HG03066 (cell line): ENCODE results near the gene APBB2.
"Not testable (repeated sequence)": the region's sequence is repeated elsewhere in the genome, so short reads cannot be mapped to it uniquely, and the experiment has no call there.

Experiments
- ATAC-seq: cut with Tn5 transposase; IDR thresholded peaks from one replicate; pipeline ENCODE4 v1.9.1; 2021; ENCODE audit warnings: low read depth; ENCODE audit not compliant: unreplicated experiment

APBB2 gene

GRCh38 chr4:41160012-41160789, 54.1 kb downstream of the APBB2 start:
- no peak for ATAC-seq

GRCh38 chr4:41158756-41159155, 55.6 kb downstream of the APBB2 start:
- ATAC-seq, result no peak

DNA sequence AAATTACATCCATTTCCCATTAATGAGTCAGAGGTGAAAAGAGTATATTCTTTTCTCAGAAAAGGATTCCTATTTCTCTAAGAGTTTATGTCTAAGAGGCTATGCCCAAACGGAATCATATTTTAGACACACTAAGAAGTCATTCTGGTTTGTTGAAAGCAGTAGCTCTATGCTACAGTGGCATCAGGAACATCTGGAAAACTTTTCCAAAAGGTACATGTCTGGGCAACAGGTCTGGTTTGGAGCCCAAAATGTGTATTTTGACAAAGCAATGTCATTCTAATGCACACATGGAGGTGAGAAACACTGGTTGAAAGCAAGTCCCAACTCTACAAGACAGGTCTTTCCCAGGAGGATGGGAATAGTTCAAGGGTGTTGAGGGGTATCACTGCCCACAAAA, 56.1 kb downstream of the APBB2 start:
- no peak for ATAC-seq

GRCh38 chr4:41157009-41157408, 57.3 kb downstream of the APBB2 start:
- ATAC-seq, result no peak

GRCh38 chr4:41156574-41156973, 57.8 kb downstream of the APBB2 start:
- no peak for ATAC-seq

DNA sequence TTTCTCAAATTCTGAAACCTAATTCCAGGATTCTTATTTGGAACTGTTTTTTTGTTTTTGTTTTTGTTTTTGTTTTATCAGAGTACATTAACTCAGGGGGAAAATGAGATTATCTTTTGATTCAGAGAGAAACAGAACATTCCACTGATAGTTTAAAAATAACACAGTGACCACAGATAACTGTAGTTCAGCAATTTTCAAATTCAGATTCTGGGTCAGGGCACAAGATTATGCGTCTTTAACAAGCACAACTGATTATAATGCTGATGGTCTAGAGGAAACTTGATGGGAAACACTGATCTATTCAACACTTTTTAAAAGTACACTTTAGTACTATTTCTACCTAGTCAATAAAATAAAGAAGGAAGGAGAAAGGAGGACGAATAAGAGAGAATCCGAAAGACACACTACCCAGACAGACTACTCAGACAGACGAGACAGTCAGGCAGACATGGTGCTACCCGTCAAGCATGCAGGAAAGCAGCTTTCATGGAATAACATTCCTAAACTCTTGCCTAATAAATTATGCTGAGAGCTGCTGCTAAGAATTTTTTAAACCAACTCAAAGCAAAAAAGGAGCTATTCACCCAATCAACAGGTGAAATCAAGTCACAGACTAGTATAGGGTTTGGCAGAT, 59.0 kb downstream of the APBB2 start:
- no peak for ATAC-seq

DNA sequence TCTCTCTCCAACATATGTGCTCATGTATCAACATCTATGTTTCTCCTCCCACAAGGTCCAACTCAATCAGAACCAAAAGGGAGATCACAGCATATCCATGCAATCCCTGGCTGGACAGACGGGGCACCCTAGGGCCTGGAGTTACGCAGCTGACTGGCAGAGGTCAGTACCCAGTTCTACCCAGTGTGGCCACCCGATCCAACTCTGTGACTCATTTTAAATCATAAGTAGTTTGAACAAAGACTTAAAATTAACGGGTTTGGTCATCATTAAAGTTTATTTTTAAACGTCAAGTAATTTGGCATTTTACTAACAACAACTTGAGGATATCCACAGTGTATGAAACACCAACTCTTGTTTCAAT, 59.5 kb downstream of the APBB2 start:
- ATAC-seq, result no peak

- ATAC-seq, result no peak
These were observed 60.1 kb downstream of the APBB2 start for GRCh38 chr4:41154010-41154813.

DNA sequence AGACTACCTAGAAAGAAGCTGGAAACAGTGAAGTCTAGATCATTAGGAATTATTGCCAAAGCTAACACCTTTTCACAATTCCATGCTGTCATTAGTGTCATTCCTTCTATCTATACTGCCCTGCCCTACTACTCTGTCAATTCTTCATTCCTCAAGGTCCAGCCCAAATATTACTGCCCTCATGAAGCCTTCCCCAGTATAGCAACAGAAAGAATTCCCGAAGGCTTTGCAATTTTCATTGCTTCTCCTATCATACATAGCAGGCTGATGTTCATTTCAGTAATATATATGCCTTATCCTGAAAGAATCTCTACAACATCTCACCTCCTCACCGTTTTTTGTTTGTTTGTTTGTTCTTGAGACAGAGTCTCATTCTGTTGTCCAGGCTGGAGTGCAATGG, 63.9 kb downstream of the APBB2 start:
- ATAC-seq, result no peak

GRCh38 chr4:41149568-41149967, 64.8 kb downstream of the APBB2 start:
- ATAC-seq, result not testable (repeated sequence)

GRCh38 chr4:41148931-41149330, 65.4 kb downstream of the APBB2 start:
- ATAC-seq, result no peak

DNA sequence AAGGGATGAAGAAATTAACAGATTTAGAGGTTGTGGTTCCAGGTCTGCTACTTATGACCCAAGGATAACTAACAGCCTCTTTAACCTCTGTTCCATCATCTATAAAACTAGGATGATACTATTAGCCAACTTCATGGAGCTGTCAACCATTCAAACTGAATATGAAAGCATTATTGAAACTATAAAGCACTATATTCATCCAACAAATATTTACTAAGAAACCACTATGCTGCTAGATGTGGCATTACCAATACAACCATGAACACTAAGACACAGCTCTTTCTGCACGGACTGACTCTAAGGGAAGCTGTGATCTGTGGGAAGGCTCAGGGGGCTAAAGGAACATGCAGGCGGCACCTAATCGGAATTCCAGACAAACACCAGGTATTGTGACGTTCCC, 66.0 kb downstream of the APBB2 start:
- ATAC-seq, result no peak

- not testable (repeated sequence) for ATAC-seq
These were observed 66.8 kb downstream of the APBB2 start for GRCh38 chr4:41147570-41147969.

DNA sequence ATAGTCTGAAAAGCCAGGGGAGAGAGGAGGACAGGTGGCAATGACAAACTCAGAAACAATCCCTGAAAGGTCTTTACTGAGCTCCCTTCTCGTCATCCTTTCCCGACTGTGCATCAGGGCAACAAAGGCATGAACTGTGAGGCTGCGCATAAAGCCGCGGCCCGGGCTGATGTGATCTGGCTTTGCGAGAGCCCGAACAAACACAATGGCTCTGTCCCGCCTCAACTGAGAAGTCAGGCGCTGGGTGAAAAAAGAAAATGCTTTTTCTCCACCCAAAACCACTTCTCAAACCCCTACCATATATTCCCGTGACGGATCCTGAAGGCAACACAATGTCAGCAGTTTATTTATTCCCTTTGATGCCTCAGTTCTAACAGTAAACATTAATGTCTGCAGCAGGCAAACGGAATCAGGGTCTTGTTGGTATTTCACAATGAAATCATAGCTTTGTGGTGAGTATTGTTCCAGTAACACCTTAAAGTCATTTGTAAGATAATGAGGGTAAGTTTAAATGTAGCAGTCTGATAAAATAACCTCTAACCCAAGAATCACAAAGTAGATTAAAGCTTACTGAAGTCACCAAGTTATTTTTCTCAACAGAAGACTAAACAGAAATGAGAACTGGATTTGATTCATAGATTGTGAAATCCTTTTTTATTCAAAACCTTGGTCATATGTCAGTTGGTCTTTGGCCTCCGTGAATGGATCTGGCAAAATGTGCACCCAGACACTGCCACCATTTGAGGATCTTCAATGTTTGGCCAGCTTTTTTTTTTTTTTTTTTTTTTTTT, 67.4 kb downstream of the APBB2 start:
- no peak for ATAC-seq

DNA sequence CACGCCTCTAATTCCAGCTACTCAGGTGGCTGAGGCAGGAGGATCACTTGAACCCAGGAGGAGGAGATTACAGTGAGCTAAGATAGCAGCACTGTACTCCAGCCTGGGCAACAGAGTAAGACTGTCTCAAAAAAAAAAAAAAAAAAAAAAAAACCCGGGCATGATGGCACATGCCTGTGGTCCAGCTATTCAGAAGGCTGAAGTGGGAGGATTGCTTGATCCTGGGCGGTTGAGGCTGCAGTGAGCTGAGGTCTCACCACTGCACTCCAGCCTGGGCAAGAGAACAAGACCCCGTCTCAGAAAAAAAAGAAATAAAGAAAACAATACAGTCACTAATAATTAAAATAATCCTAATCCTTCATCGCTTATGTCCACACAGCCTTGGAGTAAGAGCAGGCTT, 68.1 kb downstream of the APBB2 start:
- ATAC-seq, result no peak

DNA sequence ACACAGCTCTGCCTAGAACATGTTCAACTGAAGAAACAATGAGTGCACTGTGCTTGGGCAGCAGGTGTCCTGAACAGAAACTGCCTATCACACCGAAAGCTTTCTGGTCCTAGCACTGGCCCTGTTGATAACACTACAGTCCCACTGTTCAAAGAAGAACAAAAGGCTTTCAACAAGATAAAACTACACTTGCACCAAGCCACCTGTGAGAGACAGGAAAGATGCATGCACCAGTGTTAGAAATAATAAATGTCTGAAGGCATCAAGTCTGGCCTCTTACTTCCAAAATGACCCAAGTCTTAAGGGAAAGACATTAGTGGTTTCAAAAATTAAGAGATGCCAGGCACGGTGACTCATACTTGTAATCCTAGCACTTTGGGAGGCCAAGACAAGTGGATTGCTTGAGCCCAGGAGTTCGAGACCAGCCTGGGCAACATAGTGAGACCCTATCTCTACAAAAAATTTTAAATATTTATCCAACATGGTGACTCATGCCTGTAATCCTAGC, 68.7 kb downstream of the APBB2 start:
- ATAC-seq, result peak; percentile 55

DNA sequence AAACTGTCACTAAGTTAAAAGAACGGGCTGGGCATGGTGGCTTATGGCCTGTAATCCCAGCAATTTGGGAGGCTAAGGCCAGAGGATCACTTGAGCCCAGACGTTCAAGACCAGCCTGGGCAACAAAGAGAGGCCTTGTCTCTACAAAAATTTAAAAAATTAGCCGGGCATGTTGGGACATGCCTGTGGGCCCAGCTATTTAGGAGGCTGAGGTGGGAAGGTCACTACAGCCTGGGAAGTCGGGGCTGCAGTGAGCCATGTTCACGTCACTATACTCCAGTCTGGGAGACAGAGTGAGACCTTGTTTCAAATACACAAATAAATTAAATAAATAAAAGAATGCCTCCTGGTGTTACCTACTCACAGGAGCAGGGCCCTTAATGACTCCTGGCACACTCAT, 69.5 kb downstream of the APBB2 start:
- no peak for ATAC-seq

DNA sequence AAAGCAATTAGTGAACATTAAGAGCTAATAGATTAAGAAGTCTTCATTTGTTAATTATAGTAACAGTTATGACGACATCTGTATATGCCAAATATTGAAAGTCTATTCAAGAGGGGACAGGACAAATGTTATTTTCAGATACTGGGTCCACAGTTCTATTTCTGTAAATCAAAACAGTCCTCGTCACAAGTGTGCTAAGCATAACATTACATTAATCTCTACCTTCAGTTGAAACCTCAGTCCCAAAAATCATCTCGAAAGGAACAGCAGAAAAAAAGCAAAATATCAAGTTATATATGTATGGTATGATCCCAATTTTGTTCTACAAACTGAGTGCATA, 70.3 kb downstream of the APBB2 start:
- no peak for ATAC-seq

- no peak for ATAC-seq
These were observed 70.9 kb downstream of the APBB2 start for GRCh38 chr4:41143311-41144039.
